ENCODE results near the gene OR51A4.
"Not testable (repeated sequence)": the region's sequence is repeated elsewhere in the genome, so short reads cannot be mapped to it uniquely, and the experiment has no call there.

The OR51A4 gene, protein sequence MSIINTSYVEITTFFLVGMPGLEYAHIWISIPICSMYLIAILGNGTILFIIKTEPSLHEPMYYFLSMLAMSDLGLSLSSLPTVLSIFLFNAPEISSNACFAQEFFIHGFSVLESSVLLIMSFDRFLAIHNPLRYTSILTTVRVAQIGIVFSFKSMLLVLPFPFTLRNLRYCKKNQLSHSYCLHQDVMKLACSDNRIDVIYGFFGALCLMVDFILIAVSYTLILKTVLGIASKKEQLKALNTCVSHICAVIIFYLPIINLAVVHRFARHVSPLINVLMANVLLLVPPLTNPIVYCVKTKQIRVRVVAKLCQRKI

GRCh38 chr11:4947505-4947904 lies at the start of gene OR51A4:
TSS of gene OR51A4 (minus strand) at chr11:4947605. CDS start at chr11:4947100, 505 bp downstream.
- Histone ChIP-seq H3K36me3 (ENCODE audit: control insufficient read depth, insufficient read depth, low read length) (no peaks in the 10 kb centered on the region), H3K27me3 (ENCODE audit: control insufficient read depth, insufficient read depth, low read length) (no peaks in the 10 kb centered on the region), H3K9me3 (ENCODE audit: control insufficient read depth, insufficient read depth, low read depth, low read length) (no peaks in the 10 kb centered on the region), H3K9ac (ENCODE audit: low read length) (no peak within 1 kb of the TSS), H3K27ac (ENCODE audit: low read depth, low read length) (no peak within 1 kb of the TSS), H3K4me1 (ENCODE audit: control insufficient read depth, insufficient read depth, low read length) (no peaks in the 10 kb centered on the region), H3K4me3 (ENCODE audit: low read depth, low read length) (no peak within 1 kb of the TSS)

DNA sequence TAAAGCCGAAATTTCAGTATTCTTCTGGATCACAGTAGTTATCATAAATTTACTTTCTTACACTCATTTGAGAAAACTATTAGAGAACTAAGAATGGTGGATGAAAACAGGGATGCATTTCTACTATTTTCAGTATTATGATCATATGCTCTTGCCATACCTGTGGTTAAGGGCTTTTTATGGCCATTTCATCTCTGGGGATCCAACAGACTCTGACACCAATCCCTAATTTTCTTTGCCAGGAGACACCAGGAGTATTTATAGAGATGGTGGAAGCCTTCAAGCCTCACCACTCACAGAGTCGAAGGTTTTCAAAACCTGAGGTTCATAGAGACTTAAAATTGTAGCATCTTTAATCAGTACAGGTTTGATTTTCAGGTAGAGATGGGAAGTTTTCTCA lies 47.1 kb upstream of the OR51A4 start, which contains the start of gene OR51L1:
TSS of gene OR51L1 (plus strand) at position 301 of the 400 bp plus-strand sequence. CDS start 4,132 bp downstream, outside the sequence.
- no peaks in the 10 kb centered on the region for H3K4me1 ChIP-seq (ENCODE audit: control insufficient read depth, insufficient read depth, low read length)
- no peak within 1 kb of the TSS for H3K27ac ChIP-seq (ENCODE audit: low read depth, low read length)
- no peak within 1 kb of the TSS for H3K4me3 ChIP-seq (ENCODE audit: low read depth, low read length)
- H3K9ac ChIP-seq (ENCODE audit: low read length) = no peak within 1 kb of the TSS
- H3K9me3 ChIP-seq (ENCODE audit: control insufficient read depth, insufficient read depth, low read depth, low read length) = no peaks in the 10 kb centered on the region
- no peaks in the 10 kb centered on the region for H3K36me3 ChIP-seq (ENCODE audit: control insufficient read depth, insufficient read depth, low read length)
- no peaks in the 10 kb centered on the region for H3K27me3 ChIP-seq (ENCODE audit: control insufficient read depth, insufficient read depth, low read length)

GRCh38 chr11:4991060-4991459 lies 43.7 kb upstream of the OR51A4 start:
- no peak overlapping the region for H3K9ac ChIP-seq (ENCODE audit: low read length)
- H3K4me1 ChIP-seq (ENCODE audit: control insufficient read depth, insufficient read depth, low read length) = no peaks in the 10 kb centered on the region
- H3K27ac ChIP-seq (ENCODE audit: low read depth, low read length) = no peak overlapping the region
- H3K36me3 ChIP-seq (ENCODE audit: control insufficient read depth, insufficient read depth, low read length) = no peaks in the 10 kb centered on the region
- no peaks in the 10 kb centered on the region for H3K9me3 ChIP-seq (ENCODE audit: control insufficient read depth, insufficient read depth, low read depth, low read length)
- H3K27me3 ChIP-seq (ENCODE audit: control insufficient read depth, insufficient read depth, low read length) = no peaks in the 10 kb centered on the region
- no peak overlapping the region for H3K4me3 ChIP-seq (ENCODE audit: low read depth, low read length)

- H3K36me3 ChIP-seq (ENCODE audit: control insufficient read depth, insufficient read depth, low read length) = no peaks in the 10 kb centered on the region
- no peak overlapping the region for H3K9ac ChIP-seq (ENCODE audit: low read length)
- H3K4me3 ChIP-seq (ENCODE audit: low read depth, low read length) = no peak overlapping the region
- H3K27ac ChIP-seq (ENCODE audit: low read depth, low read length) = no peak overlapping the region
- H3K4me1 ChIP-seq (ENCODE audit: control insufficient read depth, insufficient read depth, low read length) = no peaks in the 10 kb centered on the region
- H3K27me3 ChIP-seq (ENCODE audit: control insufficient read depth, insufficient read depth, low read length) = no peaks in the 10 kb centered on the region
- no peaks in the 10 kb centered on the region for H3K9me3 ChIP-seq (ENCODE audit: control insufficient read depth, insufficient read depth, low read depth, low read length)
Measured at GRCh38 chr11:4983841-4984240, 36.4 kb upstream of the OR51A4 start.

DNA sequence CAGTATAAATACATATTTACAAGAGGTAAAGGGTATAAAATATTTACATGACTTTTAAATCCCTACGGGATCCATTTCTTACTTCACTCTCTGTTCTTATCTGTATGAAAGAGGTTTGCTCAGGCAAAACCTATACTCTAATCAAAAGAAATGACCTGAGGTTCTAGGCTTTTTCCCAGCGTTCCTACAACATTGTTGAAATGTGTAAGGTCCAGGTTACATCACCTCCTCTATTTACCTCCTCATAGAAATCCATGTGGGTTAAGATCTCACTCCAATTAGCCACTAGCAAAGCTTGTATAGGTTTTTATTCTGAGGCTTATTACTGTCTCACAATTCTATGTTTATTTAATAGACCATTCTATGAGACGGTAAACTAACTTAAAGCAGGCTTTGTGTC lies 35.3 kb upstream of the OR51A4 start:
- Histone ChIP-seq H3K27me3 (ENCODE audit: control insufficient read depth, insufficient read depth, low read length) (no peaks in the 10 kb centered on the region), H3K27ac (ENCODE audit: low read depth, low read length) (no peak overlapping the region), H3K36me3 (ENCODE audit: control insufficient read depth, insufficient read depth, low read length) (no peaks in the 10 kb centered on the region), H3K9me3 (ENCODE audit: control insufficient read depth, insufficient read depth, low read depth, low read length) (no peaks in the 10 kb centered on the region), H3K4me3 (ENCODE audit: low read depth, low read length) (no peak overlapping the region), H3K9ac (ENCODE audit: low read length) (no peak overlapping the region), H3K4me1 (ENCODE audit: control insufficient read depth, insufficient read depth, low read length) (no peaks in the 10 kb centered on the region)

DNA sequence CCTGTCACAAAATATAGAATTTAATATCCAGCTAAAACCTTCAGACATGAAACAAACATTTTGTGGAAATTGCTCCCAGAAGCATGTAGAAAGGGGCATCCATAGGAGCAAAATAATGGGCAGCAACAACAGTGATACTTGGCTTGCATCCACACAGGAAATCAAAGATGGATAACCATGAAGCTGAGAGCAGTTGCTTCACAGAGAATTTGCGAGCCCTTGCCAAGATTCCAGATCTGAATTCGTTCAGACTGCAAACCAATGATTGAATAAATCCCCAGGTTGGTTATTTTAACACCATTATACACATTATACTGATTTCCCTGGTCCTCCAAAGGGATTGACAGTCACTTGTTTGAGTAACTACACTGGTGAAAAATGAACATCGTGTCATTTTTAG lies 31.6 kb upstream of the OR51A4 start:
- no peaks in the 10 kb centered on the region for H3K36me3 ChIP-seq (ENCODE audit: control insufficient read depth, insufficient read depth, low read length)
- no peak overlapping the region for H3K27ac ChIP-seq (ENCODE audit: low read depth, low read length)
- H3K4me3 ChIP-seq (ENCODE audit: low read depth, low read length) = no peak overlapping the region
- H3K9me3 ChIP-seq (ENCODE audit: control insufficient read depth, insufficient read depth, low read depth, low read length) = no peaks in the 10 kb centered on the region
- no peaks in the 10 kb centered on the region for H3K4me1 ChIP-seq (ENCODE audit: control insufficient read depth, insufficient read depth, low read length)
- no peaks in the 10 kb centered on the region for H3K27me3 ChIP-seq (ENCODE audit: control insufficient read depth, insufficient read depth, low read length)
- H3K9ac ChIP-seq (ENCODE audit: low read length) = no peak overlapping the region

DNA sequence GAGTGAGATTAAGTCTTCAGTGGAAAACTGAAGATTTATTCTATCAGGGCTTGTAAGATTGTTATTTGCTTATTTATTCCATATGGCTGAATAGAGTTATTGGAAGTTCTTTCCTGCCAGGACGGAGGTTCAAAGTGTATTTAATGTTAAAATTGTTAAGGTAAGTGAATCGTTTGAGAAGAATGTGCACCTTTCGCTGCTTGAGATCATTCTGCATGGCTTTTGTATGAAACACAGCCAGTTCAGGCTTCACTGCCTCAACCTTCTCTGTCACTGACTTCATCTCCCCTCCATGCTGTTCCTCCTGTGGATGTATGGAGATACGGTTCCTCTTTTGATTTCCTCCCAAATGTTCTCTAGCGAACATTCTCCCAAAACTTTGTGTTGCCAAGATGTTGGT lies 28.0 kb upstream of the OR51A4 start:
- no peaks in the 10 kb centered on the region for H3K9me3 ChIP-seq (ENCODE audit: control insufficient read depth, insufficient read depth, low read depth, low read length)
- no peaks in the 10 kb centered on the region for H3K36me3 ChIP-seq (ENCODE audit: control insufficient read depth, insufficient read depth, low read length)
- no peak overlapping the region for H3K27ac ChIP-seq (ENCODE audit: low read depth, low read length)
- H3K4me3 ChIP-seq (ENCODE audit: low read depth, low read length) = no peak overlapping the region
- H3K4me1 ChIP-seq (ENCODE audit: control insufficient read depth, insufficient read depth, low read length) = no peaks in the 10 kb centered on the region
- H3K27me3 ChIP-seq (ENCODE audit: control insufficient read depth, insufficient read depth, low read length) = no peaks in the 10 kb centered on the region
- H3K9ac ChIP-seq (ENCODE audit: low read length) = no peak overlapping the region

- Histone ChIP-seq H3K27me3 (ENCODE audit: control insufficient read depth, insufficient read depth, low read length) (no peaks in the 10 kb centered on the region), H3K9ac (ENCODE audit: low read length) (no peak overlapping the region), H3K4me1 (ENCODE audit: control insufficient read depth, insufficient read depth, low read length) (no peaks in the 10 kb centered on the region), H3K36me3 (ENCODE audit: control insufficient read depth, insufficient read depth, low read length) (no peaks in the 10 kb centered on the region), H3K4me3 (ENCODE audit: low read depth, low read length) (no peak overlapping the region), H3K9me3 (ENCODE audit: control insufficient read depth, insufficient read depth, low read depth, low read length) (no peaks in the 10 kb centered on the region), H3K27ac (ENCODE audit: low read depth, low read length) (no peak overlapping the region)
Measured at GRCh38 chr11:4962816-4963215, 15.4 kb upstream of the OR51A4 start.

DNA sequence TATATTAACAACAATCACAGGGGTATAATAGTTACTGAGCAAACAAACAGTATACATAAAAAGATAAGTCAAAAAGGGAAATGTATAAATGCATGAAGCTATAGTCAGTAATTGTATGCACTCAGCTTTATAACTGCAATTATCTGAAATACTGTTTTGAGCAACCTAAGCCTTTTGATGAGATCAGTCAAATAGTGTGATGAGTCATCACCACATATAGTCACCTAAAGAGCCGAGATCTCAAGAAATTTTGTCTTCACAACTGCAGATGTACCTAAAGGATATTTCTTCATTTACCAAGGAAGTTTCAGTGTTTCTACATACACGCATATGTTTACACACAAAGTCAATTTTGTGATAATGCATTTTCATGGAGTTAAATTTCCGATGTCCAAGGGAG lies 13.5 kb upstream of the OR51A4 start:
- H3K27me3 ChIP-seq (ENCODE audit: control insufficient read depth, insufficient read depth, low read length) = no peaks in the 10 kb centered on the region
- H3K9me3 ChIP-seq (ENCODE audit: control insufficient read depth, insufficient read depth, low read depth, low read length) = no peaks in the 10 kb centered on the region
- no peak overlapping the region for H3K4me3 ChIP-seq (ENCODE audit: low read depth, low read length)
- H3K36me3 ChIP-seq (ENCODE audit: control insufficient read depth, insufficient read depth, low read length) = no peaks in the 10 kb centered on the region
- H3K4me1 ChIP-seq (ENCODE audit: control insufficient read depth, insufficient read depth, low read length) = no peaks in the 10 kb centered on the region
- no peak overlapping the region for H3K27ac ChIP-seq (ENCODE audit: low read depth, low read length)
- H3K9ac ChIP-seq (ENCODE audit: low read length) = no peak overlapping the region

GRCh38 chr11:4957396-4957795 lies 10.0 kb upstream of the OR51A4 start:
- Histone ChIP-seq H3K9ac (ENCODE audit: low read length) (no peak overlapping the region), H3K4me3 (ENCODE audit: low read depth, low read length) (no peak overlapping the region), H3K27me3 (ENCODE audit: control insufficient read depth, insufficient read depth, low read length) (no peaks in the 10 kb centered on the region), H3K4me1 (ENCODE audit: control insufficient read depth, insufficient read depth, low read length) (no peaks in the 10 kb centered on the region), H3K27ac (ENCODE audit: low read depth, low read length) (no peak overlapping the region), H3K36me3 (ENCODE audit: control insufficient read depth, insufficient read depth, low read length) (no peaks in the 10 kb centered on the region), H3K9me3 (ENCODE audit: control insufficient read depth, insufficient read depth, low read depth, low read length) (no peaks in the 10 kb centered on the region)

DNA sequence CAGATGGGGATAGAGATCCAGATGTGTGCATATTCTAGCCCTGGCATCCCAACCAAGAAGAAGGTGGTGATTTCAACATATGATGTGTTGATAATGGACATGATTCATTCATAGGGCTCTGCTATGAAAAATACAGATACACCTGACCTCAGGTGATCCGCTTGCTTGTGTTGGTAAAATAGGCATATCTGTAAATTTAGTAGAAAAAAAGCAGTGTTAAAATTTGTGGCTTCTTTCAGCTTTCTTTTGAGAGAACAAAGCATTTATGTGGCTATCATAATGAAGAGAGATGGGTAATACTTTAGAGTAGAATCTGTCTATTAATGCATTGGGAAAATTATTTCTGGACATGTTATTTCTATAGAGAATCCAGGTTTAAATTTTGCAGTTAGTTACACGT lies 8.2 kb upstream of the OR51A4 start, which contains the start of gene OR51A2:
TSS of gene OR51A2 (minus strand) at position 101 of the 400 bp plus-strand sequence. CDS start at position 101, 0 bp downstream.
- H3K4me3 ChIP-seq (ENCODE audit: low read depth, low read length); H3K27me3 ChIP-seq (ENCODE audit: control insufficient read depth, insufficient read depth, low read length): not testable (repeated sequence)

More for the DNA sequence above, 8.2 kb upstream of the OR51A4 start, which contains the start of gene OR51A2:
- not testable (repeated sequence) for H3K27ac ChIP-seq (ENCODE audit: low read depth, low read length); H3K4me1 ChIP-seq (ENCODE audit: control insufficient read depth, insufficient read depth, low read length); H3K9ac ChIP-seq (ENCODE audit: low read length); H3K36me3 ChIP-seq (ENCODE audit: control insufficient read depth, insufficient read depth, low read length); H3K9me3 ChIP-seq (ENCODE audit: control insufficient read depth, insufficient read depth, low read depth, low read length)
